SIG-M5 (cell line): ENCODE data around the gene AGBL4.

Experiments used
- DNase-seq: peaks from one replicate; lab custom pipeline; 2025; lab: John Stamatoyannopoulos, UW

The AGBL4 gene

GRCh38 chr1:48588061-48588460 lies 1435.7 kb downstream of the AGBL4 start:
- DNase-seq: no peak

GRCh38 chr1:48582408-48582807 lies 1441.3 kb downstream of the AGBL4 start:
- DNase-seq: no peak

DNA sequence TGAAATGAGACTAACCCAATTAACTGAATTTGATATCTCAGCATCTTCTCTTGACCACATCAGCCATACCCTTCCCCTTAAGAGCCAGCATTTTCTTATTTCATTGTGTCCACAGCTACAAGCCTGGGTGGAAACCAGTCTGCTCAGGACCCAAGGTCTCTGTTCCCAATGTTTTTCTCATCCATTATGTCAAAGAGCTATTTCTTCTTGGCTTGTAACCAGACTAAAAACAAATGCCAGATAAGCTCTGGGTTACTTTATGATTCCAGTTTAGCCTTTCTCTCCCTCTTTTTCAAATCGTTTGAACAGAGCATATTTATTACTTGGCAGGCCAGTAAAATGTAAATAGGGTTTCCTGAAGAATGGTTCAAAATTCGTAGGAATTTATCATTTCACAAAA lies 1442.5 kb downstream of the AGBL4 start:
- no peak for DNase-seq

GRCh38 chr1:48576565-48576964 lies 1447.2 kb downstream of the AGBL4 start:
- no peak for DNase-seq

- DNase-seq: no peak
Measured at GRCh38 chr1:48572646-48573258, 1451.0 kb downstream of the AGBL4 start.

GRCh38 chr1:48572134-48572533 lies 1451.6 kb downstream of the AGBL4 start:
- DNase-seq: no peak

- DNase-seq: no peak
Measured at GRCh38 chr1:48571303-48571987, 1452.3 kb downstream of the AGBL4 start.

- DNase-seq: no peak
Measured at GRCh38 chr1:48570568-48570967, 1453.2 kb downstream of the AGBL4 start.

DNA sequence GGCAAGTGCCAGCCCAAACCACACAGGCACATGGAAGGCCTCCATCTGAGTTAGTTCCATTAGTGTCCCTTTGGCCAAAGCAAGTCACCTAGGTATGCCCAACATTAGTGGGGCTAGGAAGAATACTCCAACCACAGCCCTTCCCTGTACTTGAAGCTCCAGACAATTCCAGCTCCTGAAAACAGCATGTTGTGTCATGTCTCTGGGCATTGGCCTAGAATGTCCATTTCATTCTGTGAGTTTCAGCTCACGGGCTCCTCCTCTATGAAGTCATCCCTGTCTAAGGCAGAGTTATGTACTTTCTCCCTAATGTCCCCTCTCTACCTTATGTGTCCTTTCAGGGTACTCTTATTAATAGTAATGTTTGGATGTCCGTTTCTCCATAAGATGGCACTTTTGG lies 1455.3 kb downstream of the AGBL4 start:
- DNase-seq: no peak

- DNase-seq: no peak
Measured at GRCh38 chr1:48566492-48566891, 1457.3 kb downstream of the AGBL4 start.

- DNase-seq: no peak
Measured at GRCh38 chr1:48563021-48563420, 1460.7 kb downstream of the AGBL4 start.

DNA sequence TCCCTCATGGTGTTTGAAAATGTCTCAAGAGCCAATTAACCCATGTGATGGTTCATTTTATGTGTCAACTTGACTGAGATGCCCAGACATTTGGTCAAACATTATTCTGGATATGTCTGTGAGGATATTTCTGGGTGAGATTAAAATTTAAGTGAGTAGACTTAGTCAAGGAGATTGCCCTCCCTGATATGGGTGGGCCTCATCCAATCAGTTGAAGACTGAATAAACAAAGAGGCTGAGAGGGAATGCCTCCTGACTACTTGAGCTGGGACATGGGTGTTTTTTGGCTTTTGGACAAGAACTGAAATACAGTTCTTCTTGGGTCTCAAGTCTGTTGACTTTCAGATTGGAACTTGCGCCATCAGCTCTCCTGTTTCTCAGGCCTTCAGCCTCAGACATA lies 1462.3 kb downstream of the AGBL4 start:
- DNase-seq: no peak

DNA sequence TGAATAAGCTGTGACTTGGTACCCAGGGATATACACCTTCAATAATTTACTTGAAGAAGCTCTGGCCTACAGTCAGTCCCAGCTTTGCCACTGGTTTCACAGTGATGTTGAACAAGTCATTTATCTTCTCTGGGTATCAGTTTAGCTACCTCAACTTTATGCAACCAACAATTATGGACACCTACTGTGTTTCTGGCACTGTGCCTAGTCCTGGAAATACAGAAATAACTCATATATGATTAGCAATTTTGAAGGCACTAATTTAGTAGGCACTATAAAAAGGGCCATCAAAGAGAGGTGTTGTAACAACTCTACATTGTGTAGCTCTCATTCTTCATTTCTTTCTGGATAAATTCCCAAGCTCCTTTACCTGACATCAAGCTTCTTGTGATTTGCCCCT lies 1463.2 kb downstream of the AGBL4 start:
- DNase-seq: no peak

GRCh38 chr1:48560116-48560515 lies 1463.6 kb downstream of the AGBL4 start:
- no peak for DNase-seq

DNA sequence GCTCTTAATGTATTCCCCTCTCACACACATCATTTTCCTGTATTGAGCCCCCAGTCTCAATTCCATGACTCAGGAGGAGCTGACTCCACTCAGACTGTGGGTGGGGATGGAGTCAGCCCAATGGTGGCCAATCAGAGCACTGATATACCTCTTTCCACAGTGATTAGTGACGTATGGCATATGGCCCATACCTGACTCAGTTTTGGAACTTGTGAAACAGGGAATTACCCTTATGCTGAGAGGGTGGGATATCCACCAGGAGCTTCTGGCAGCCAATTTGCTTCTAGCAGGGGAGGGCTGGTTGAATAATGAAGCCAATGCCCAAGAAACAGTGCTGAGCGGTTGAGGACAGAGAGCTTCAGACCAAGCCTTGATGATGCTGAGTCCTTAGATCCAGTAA lies 1465.4 kb downstream of the AGBL4 start:
- no peak for DNase-seq

DNA sequence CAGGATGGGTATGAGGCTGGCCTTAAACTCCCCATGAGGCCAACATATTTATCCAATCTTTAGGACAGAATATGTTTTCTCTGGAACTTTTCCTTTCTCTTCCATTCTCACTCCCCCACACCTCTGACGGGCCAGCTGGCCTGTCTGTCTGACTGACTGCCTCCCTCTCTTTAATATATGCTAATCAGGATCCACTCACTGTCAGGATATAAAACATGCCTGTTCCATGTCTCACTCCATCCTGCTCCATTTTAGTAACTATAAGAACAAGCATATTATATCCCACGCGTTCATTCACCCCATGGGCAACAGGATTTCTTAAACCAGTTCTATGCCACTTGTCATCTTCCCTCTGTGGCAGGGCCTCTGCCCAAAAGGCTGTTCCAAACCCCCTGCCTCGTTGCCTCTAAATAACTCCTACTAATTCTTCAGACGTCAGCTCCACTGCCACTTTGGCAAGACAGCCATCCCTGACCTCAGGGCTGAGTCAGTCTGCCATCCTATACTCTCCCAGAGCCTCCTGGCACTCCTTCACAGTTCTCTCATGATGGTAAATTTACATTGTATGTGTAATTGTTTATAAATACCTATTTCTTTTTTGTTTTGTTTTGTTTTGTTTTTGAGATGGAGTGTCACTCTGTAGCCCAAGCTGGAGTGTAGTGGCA lies 1467.4 kb downstream of the AGBL4 start:
- no peak for DNase-seq

DNA sequence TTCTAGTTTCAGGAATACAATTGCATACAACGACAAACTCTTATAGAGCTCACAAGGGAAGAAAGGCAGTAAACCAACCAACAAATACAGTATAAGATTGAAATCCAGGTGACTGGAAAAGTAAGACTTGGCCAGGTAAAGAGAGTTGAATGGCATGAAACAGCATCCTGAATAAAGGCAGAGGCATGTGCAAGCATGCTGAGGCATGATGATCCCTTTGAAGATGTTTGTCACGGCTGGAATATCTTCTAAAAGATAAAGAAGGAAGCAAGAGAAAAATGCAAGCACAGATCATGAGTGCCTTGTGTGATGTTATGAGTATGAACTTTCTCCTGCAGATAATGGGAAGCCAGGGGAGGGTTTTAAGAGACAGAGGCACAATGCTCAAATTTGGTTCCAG lies 1468.5 kb downstream of the AGBL4 start:
- DNase-seq: no peak

GRCh38 chr1:48552903-48553606 lies 1470.7 kb downstream of the AGBL4 start:
- no peak for DNase-seq

DNA sequence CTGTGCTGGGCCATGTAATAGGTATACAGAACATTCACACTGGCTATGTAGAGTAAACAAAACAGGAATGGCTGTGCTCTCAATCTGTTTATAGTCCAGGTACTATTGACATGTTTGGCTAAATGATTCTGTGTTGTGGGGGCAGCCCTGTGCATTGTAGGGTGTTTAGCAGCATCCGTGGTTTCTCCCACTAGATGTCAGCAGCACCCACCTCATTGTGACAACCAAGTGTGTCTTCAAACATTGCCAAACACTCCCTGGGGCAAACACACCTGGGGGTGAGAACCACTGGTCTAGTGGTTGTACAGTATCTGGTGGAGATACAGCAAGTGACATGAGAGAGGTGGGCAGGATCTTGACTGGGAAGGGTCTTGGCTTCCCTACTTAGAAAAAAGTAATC lies 1471.3 kb downstream of the AGBL4 start:
- no peak for DNase-seq

DNA sequence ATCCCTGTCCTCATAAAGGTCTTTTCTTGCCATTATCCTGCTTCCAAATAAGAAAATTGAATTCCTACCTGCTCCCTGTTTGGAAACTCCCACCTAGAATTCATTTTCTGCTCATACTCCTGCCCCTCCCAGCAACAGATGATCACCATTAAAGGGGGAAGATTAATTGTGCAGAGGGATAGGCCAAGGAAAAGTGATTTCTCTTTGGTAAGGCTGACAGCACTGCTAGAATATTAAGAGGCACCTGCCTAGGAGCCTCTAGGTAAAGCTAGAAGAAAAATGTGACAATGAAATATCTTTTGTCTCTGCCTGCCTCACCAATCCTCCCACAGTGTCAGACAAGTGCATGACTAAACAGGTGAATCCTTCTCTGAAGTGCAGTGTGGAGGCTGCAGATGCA lies 1474.8 kb downstream of the AGBL4 start:
- DNase-seq: no peak

DNA sequence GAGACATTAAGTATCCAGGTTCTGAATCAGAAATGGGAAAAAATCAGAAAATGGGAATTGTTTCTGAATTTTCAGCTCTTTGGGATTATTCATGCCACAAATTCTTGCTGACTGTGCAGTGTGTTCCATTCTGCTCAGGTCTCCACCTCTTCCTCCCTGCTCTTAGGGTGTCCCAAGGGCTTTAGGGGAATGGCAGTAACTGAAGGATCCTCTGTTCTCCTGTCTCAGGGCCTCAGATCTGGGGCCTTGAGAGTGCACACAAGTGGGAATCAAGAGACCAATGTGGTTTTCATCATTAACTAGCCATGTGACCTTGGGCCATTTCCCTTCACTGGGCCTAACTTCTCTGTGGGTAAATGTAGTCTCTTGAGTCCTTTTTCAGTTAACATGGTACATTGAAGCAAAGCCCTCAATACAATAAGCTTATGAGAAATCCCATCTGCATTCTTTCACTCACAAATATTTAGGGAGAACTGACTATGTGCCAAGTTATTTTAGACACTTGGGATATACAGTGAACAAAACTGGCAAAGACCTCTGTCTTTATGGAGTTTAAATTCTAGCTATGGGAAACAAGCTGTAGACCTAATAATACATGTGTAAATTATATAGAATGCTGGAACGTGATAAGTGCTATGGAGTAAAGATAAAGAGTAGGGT lies 1476.1 kb downstream of the AGBL4 start:
- DNase-seq: no peak

- DNase-seq: no peak
Measured at GRCh38 chr1:48543854-48544253, 1479.9 kb downstream of the AGBL4 start.
